ENCODE results near the gene PTBP1.

GRCh38 chr19:823565-824121, 26.4 kb downstream of the PTBP1 start:
- TF ChIP-seq CTCF (IDR thresholded peaks at IDR 0.05) (no peak), POLR2A (IDR thresholded peaks at IDR 0.05) (no peak)

Data from testis (tissue), 2 donors.